ENCODE data around the gene CAPZA1.
A peak's percentile ranks its signal among the peaks of the same experiment; 100 is the strongest.

Gene CAPZA1

DNA sequence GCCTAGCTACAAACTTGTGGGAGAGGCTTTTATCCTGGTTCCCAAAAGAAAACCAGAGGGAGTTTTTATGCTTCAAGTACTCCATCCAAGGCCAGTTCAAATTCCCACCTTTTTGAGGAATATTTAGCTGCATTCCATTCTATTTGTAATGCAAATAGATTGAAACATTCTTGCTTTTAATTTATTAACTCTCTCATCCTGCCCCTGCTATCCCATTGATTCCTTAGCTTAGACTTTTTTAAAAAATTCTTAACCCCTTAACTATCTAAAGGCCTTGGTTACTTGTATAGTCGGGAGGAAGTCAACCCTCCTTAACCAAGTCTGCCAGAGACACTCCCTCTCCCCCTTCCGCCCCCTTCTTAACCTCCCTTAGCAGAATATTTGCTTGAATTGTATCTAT, 52.4 kb downstream of the CAPZA1 start:
- no peak overlapping the region for H3K9ac ChIP-seq (ENCODE audit: low read length)
- no peak overlapping the region for H3K4me3 ChIP-seq (ENCODE audit: low read length)
- no peaks in the 10 kb centered on the region for H3K9me3 ChIP-seq (ENCODE audit: control insufficient read depth, low read depth, low read length)
- H3K27ac ChIP-seq (ENCODE audit: low read length) = peak overlapping the region; percentile 4
- H3K4me1 ChIP-seq (ENCODE audit: control insufficient read depth, low read depth, low read length) = peaks cover 33% of the 10 kb centered on the region
- H3K27me3 ChIP-seq (ENCODE audit: control insufficient read depth, insufficient read depth, low read length) = peaks cover 13% of the 10 kb centered on the region
- peaks cover 35% of the 10 kb centered on the region for H3K36me3 ChIP-seq (ENCODE audit: control insufficient read depth, low read depth, low read length)

DNA sequence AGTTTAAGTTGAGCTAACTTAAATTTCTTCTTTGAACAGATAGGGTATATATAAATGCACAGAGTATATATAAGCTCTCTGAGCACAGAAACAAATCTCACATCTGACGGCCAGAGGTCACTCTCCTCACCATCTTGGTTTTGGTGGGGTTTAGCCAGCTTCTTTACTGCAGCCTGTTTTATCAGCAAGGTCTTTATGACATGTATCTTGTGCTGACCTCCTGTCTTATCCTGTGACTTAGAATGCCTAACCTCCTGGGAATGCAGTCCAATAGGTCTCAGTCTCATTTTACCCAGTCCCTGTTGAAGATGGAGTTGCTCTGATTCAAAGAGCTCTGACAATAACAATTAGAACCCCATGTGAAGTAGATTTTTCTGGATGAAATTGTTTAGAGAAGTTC, 53.2 kb downstream of the CAPZA1 start:
- Histone ChIP-seq H3K27ac (ENCODE audit: low read length) (no peak overlapping the region), H3K9me3 (ENCODE audit: control insufficient read depth, low read depth, low read length) (no peaks in the 10 kb centered on the region), H3K9ac (ENCODE audit: low read length) (no peak overlapping the region), H3K4me1 (ENCODE audit: control insufficient read depth, low read depth, low read length) (peaks cover 33% of the 10 kb centered on the region), H3K27me3 (ENCODE audit: control insufficient read depth, insufficient read depth, low read length) (peaks cover 13% of the 10 kb centered on the region), H3K4me3 (ENCODE audit: low read length) (no peak overlapping the region), H3K36me3 (ENCODE audit: control insufficient read depth, low read depth, low read length) (peaks cover 28% of the 10 kb centered on the region)

DNA sequence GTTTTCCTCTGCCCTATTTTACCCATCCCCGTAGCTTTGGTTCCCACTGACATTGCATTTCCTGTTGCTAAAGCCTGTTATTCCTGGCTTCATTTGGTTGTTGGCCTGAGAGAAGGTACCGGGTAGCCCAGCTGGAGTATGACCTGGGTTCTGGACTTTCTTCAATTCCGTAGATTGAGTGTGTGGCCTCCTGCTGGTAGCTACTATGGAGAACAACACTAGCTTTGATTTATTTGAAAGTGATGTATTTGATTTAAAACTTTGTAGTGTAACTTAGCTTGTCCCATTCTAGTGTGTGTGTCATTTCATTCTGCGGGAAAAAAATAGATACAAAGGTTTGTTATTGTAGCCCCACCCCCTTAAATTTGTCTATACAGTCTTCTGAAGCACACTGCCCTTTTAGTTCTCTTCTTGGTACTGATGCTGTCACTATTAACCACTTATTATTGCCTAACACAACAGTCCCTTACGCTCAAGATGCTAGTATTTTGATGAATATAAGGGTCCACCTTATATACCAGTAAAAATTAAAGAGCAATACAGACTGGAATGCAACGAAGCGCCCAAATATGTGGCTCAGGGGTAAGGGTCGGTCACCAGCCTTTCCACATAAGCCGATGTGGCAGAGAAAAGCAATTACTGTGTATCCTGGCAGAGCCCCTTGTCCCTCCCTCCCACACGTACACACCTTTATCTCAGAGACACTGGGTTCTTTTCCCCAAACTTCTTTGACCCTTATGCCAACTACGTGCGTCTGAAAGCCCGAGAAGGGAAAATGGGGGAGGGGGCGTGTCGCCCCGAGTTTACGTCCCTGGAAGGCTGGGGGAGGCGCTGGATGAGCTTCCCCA, 54.2 kb downstream of the CAPZA1 start:
- Histone ChIP-seq H3K9me3 (ENCODE audit: control insufficient read depth, low read depth, low read length) (no peaks in the 10 kb centered on the region), H3K4me3 (ENCODE audit: low read length) (peak overlapping the region; percentile 78), H3K9ac (ENCODE audit: low read length) (peak overlapping the region; percentile 76), H3K27me3 (ENCODE audit: control insufficient read depth, insufficient read depth, low read length) (peaks cover 13% of the 10 kb centered on the region), H3K27ac (ENCODE audit: low read length) (no peak overlapping the region), H3K4me1 (ENCODE audit: control insufficient read depth, low read depth, low read length) (peaks cover 33% of the 10 kb centered on the region), H3K36me3 (ENCODE audit: control insufficient read depth, low read depth, low read length) (peaks cover 24% of the 10 kb centered on the region)

DNA sequence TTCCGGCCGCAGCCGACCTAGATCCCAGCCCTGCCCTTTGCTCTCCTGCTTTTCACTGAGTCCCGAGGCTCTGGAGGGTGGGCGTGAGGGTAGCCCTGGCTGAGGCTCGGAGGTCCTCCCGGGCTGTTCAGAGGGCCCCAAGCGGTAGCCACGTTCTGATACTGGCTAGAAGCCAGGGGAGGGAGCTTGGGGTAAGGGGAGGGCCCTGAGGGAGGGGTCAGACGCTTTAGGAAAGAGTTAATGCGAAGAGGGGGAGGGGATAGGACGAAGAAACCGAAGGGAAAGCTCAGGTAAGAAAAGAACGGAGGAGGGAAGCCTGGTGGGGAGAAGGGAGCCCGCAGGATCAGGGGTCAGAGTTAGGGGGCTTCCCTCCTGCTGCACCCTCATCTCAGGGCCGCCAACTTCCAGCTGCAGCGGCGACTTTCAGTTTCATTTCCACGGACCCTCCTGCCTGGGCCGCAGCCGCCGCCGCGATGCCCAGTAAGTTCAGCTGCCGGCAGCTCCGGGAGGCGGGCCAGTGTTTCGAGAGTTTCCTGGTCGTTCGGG, 54.9 kb downstream of the CAPZA1 start, which contains the start of gene MOV10:
TSS of gene MOV10 (plus strand) at position 220 of the 546 bp plus-strand sequence. CDS start at position 474, 254 bp downstream.
- Histone ChIP-seq H3K9me3 (ENCODE audit: control insufficient read depth, low read depth, low read length) (no peaks in the 10 kb centered on the region), H3K27me3 (ENCODE audit: control insufficient read depth, insufficient read depth, low read length) (peaks cover 13% of the 10 kb centered on the region), H3K4me3 (ENCODE audit: low read length) (peak within 1 kb of the TSS; percentile 78), H3K36me3 (ENCODE audit: control insufficient read depth, low read depth, low read length) (peaks cover 17% of the 10 kb centered on the region), H3K9ac (ENCODE audit: low read length) (peak within 1 kb of the TSS; percentile 76), H3K27ac (ENCODE audit: low read length) (no peak within 1 kb of the TSS), H3K4me1 (ENCODE audit: control insufficient read depth, low read depth, low read length) (peaks cover 33% of the 10 kb centered on the region)

DNA sequence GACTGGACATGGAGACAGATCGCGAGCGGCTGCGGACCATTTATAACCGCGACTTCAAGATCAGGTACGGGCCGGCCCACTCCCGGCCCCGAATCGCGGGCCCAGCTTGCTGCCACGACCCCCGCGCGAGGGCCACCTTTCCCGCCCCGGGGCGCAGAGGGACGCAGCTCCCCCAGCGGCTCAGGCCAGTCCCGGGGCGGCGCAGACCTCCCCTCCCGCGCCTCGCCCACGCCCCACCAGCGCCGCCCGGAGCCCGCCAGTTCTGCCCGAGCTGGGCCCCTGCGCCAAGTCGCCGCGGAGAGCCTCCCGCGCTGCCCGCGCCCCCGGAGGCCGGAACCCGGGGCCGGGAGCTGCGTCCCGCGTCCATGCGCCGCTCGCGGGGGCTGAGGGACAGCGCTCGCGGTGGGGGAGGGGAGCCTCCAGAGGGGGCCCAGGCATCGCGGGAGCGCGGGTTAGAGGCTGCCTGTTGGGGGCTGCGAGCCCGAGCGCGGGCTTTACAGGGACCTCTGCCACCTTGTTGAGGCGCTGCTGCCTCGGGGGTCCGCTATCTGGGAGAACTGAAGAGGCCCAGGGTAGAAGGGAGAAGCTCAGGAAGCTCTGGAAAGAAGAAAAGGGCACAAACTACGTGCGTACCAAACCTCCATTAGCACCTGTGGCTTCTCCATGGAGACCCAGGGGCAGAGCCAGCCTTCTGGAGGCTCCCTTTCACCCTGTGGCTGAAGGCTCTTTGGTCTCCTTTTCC, 55.5 kb downstream of the CAPZA1 start:
- Histone ChIP-seq H3K27ac (ENCODE audit: low read length) (no peak overlapping the region), H3K4me1 (ENCODE audit: control insufficient read depth, low read depth, low read length) (peaks cover 33% of the 10 kb centered on the region), H3K4me3 (ENCODE audit: low read length) (peak overlapping the region; percentile 78)

DNA sequence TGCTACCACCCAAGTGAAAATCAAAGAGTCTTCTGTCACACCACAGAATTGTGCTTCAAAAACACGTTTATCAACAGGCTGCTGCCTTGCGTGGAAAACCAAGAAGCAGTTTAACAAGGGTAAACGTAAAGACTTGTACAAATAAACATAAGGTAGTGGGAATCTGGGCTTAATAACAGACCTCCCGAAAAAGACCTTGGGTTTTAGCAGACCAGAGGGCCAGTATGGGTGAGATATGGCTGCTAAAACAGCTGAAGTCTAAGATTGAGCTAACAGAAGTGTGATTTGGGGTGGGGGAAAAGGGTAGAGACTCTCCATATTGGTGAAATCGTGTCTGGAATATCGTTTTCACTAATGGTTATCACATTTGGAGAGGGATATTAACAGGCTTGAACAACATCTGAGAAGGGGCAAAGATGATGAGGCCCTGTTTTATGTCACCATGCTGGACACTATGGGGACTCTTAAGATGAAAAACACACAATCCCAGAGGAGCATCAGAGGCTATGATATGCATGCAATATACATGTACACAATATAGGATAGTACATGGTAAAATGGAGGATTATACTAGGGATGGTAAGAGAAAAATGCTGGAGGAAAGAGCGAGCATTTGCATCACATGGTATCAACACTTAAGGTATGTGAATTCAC, 56.2 kb downstream of the CAPZA1 start:
- Histone ChIP-seq H3K36me3 (ENCODE audit: control insufficient read depth, low read depth, low read length) (peaks cover 4% of the 10 kb centered on the region), H3K4me1 (ENCODE audit: control insufficient read depth, low read depth, low read length) (peaks cover 33% of the 10 kb centered on the region), H3K27me3 (ENCODE audit: control insufficient read depth, insufficient read depth, low read length) (peaks cover 13% of the 10 kb centered on the region), H3K27ac (ENCODE audit: low read length) (no peak overlapping the region), H3K9ac (ENCODE audit: low read length) (peak overlapping the region; percentile 76), H3K4me3 (ENCODE audit: low read length) (peak overlapping the region; percentile 78), H3K9me3 (ENCODE audit: control insufficient read depth, low read depth, low read length) (no peaks in the 10 kb centered on the region)

More for the DNA sequence above, 55.5 kb downstream of the CAPZA1 start:
- Histone ChIP-seq H3K36me3 (ENCODE audit: control insufficient read depth, low read depth, low read length) (peaks cover 10% of the 10 kb centered on the region), H3K27me3 (ENCODE audit: control insufficient read depth, insufficient read depth, low read length) (peaks cover 13% of the 10 kb centered on the region), H3K9ac (ENCODE audit: low read length) (peak overlapping the region; percentile 76), H3K9me3 (ENCODE audit: control insufficient read depth, low read depth, low read length) (no peaks in the 10 kb centered on the region)

DNA sequence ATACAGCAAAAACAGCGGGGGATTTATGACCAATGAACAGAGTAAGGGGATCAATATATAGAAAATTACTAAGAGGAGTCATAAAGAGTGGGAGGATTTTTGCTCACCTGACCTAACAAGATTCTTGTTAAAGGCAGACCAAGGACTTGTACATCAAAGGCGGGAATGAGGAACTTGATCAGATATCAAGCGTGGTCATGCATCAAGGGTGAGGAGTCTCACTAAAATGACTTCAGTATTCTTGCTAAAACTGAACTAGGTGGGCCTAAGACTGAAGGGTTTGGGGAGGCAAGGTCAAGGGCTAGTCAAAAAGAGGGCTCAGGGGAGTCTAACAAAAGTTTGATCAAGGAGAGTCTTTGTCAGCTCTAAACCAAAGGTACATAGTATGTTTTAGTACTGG, 56.9 kb downstream of the CAPZA1 start:
- peaks cover 13% of the 10 kb centered on the region for H3K27me3 ChIP-seq (ENCODE audit: control insufficient read depth, insufficient read depth, low read length)
- no peak overlapping the region for H3K27ac ChIP-seq (ENCODE audit: low read length)
- no peak overlapping the region for H3K9ac ChIP-seq (ENCODE audit: low read length)
- H3K4me1 ChIP-seq (ENCODE audit: control insufficient read depth, low read depth, low read length) = peaks cover 32% of the 10 kb centered on the region
- no peak overlapping the region for H3K4me3 ChIP-seq (ENCODE audit: low read length)
- no peaks in the 10 kb centered on the region for H3K9me3 ChIP-seq (ENCODE audit: control insufficient read depth, low read depth, low read length)
- H3K36me3 ChIP-seq (ENCODE audit: control insufficient read depth, low read depth, low read length) = no peaks in the 10 kb centered on the region

DNA sequence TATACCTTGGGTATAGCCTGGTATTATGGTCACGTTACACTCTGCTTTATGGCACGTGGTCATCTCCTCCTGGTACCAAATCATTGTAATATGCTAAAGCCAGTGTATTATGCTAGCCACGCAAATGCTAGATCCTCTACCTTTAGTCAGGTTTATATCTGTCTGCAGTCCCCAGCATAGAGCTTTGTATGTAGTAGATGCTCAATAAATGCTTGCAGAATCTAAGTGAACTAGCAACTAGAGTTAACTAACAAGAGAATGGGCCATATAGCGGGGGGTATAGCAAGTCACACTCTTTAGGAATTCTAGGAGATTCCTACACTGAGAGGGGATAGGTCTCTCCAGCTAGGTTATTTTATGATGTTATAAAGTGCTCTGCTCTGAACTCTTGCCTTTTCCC, 57.9 kb downstream of the CAPZA1 start:
- peaks cover 22% of the 10 kb centered on the region for H3K4me1 ChIP-seq (ENCODE audit: control insufficient read depth, low read depth, low read length)
- H3K4me3 ChIP-seq (ENCODE audit: low read length) = no peak overlapping the region
- H3K9ac ChIP-seq (ENCODE audit: low read length) = no peak overlapping the region

DNA sequence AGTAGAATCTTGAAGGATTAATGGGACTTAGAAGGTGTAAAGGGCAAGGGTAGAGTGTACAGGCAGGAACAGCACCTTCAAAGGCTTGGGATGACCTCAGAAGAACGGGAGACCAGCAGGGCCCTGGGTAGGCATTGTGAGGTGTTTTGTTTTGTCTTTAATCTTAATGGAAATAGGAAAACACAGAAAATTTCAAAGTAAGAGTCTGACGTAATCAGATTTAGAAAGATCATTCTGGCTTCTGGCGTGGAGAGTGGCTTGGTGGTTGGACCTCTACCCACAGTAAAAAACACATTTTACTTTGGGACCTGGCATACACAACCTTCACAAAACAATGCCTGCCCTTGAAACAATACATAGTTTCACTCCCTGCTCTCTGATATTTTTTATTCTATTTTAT, 59.0 kb downstream of the CAPZA1 start:
- peaks cover 13% of the 10 kb centered on the region for H3K27me3 ChIP-seq (ENCODE audit: control insufficient read depth, insufficient read depth, low read length)
- no peaks in the 10 kb centered on the region for H3K36me3 ChIP-seq (ENCODE audit: control insufficient read depth, low read depth, low read length)
- H3K4me3 ChIP-seq (ENCODE audit: low read length) = no peak overlapping the region
- H3K9me3 ChIP-seq (ENCODE audit: control insufficient read depth, low read depth, low read length) = no peaks in the 10 kb centered on the region
- H3K4me1 ChIP-seq (ENCODE audit: control insufficient read depth, low read depth, low read length) = peaks cover 12% of the 10 kb centered on the region
- H3K9ac ChIP-seq (ENCODE audit: low read length) = no peak overlapping the region
- no peak overlapping the region for H3K27ac ChIP-seq (ENCODE audit: low read length)

More for the DNA sequence above, 57.9 kb downstream of the CAPZA1 start:
- H3K27ac ChIP-seq (ENCODE audit: low read length) = no peak overlapping the region
- no peaks in the 10 kb centered on the region for H3K9me3 ChIP-seq (ENCODE audit: control insufficient read depth, low read depth, low read length)
- H3K27me3 ChIP-seq (ENCODE audit: control insufficient read depth, insufficient read depth, low read length) = peaks cover 13% of the 10 kb centered on the region
- H3K36me3 ChIP-seq (ENCODE audit: control insufficient read depth, low read depth, low read length) = no peaks in the 10 kb centered on the region

DNA sequence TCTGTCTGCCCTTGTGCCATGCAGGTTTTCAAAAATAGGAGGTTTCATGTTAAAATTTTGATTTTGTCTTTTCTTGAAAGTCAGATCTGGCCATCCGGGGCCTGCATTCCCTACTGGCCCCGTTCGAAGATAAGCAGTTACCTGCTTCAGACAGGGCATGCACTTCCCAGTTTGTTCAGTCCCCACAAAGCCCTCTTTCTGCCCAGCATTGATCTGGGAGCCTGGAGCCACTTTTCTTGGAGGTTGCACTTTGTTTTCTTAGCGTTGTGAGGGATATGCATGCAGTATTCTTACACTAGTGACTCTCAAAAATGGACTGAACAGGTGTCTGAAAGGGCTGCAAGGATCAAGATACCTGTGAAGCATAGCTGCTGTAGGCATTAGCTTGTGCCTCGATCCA, 66.3 kb downstream of the CAPZA1 start:
- Histone ChIP-seq H3K27ac (ENCODE audit: low read length) (no peak overlapping the region), H3K9ac (ENCODE audit: low read length) (no peak overlapping the region), H3K36me3 (ENCODE audit: control insufficient read depth, low read depth, low read length) (peaks cover 3% of the 10 kb centered on the region), H3K4me1 (ENCODE audit: control insufficient read depth, low read depth, low read length) (no peaks in the 10 kb centered on the region), H3K27me3 (ENCODE audit: control insufficient read depth, insufficient read depth, low read length) (no peaks in the 10 kb centered on the region), H3K4me3 (ENCODE audit: low read length) (no peak overlapping the region), H3K9me3 (ENCODE audit: control insufficient read depth, low read depth, low read length) (no peaks in the 10 kb centered on the region)

DNA sequence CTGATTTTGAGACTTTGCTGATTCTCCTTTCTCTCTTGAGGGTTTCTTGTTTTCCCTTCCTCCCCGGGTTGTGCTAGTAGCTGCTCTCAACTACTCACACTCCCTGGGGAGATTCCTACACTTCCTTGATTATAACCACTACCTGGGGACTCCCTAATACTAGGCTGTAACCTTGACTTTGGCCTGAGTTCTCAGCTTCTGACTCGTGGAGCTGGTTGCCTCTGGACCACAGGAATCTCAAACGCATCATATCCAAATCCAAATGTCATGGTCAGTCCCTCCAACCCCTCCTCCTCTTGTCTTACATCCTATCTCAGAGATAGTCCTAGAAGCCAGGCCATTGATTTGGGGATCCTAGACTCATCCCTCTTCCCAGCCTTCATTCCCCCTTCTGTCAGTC, 66.8 kb downstream of the CAPZA1 start:
- H3K9me3 ChIP-seq (ENCODE audit: control insufficient read depth, low read depth, low read length) = no peaks in the 10 kb centered on the region
- H3K27me3 ChIP-seq (ENCODE audit: control insufficient read depth, insufficient read depth, low read length) = no peaks in the 10 kb centered on the region
- H3K4me1 ChIP-seq (ENCODE audit: control insufficient read depth, low read depth, low read length) = no peaks in the 10 kb centered on the region

More for the DNA sequence above, 66.8 kb downstream of the CAPZA1 start:
- Histone ChIP-seq H3K36me3 (ENCODE audit: control insufficient read depth, low read depth, low read length) (peaks cover 3% of the 10 kb centered on the region), H3K4me3 (ENCODE audit: low read length) (no peak overlapping the region), H3K9ac (ENCODE audit: low read length) (no peak overlapping the region), H3K27ac (ENCODE audit: low read length) (no peak overlapping the region)

Measured in iPS-18a (cell line).